Measurements from ENCODE around the gene AQP9.

The AQP9 gene

GRCh38 chr15:58221591-58222241, 83.5 kb downstream of the AQP9 start:
- no peaks in the 10 kb centered on the region for H3K9me3 ChIP-seq (ENCODE audit: control insufficient read depth, low read length)
- H3K27ac ChIP-seq (ENCODE audit: insufficient read depth, low read length, poor library complexity, severe bottlenecking) = no peak overlapping the region
- no peaks in the 10 kb centered on the region for H3K4me1 ChIP-seq (ENCODE audit: control insufficient read depth, insufficient read depth, low read length, poor library complexity, severe bottlenecking)
- no peak for DNase-seq
- H3K4me3 ChIP-seq (ENCODE audit: insufficient read depth, low read depth, low read length, poor library complexity, severe bottlenecking) = no peak overlapping the region
- no peaks in the 10 kb centered on the region for H3K27me3 ChIP-seq (replicated peaks; ENCODE audit: control insufficient read depth, insufficient read depth, low read length, poor library complexity, severe bottlenecking)
- H3K36me3 ChIP-seq (ENCODE audit: control insufficient read depth, insufficient read depth, low read length) = no peaks in the 10 kb centered on the region

- no peaks in the 10 kb centered on the region for H3K9me3 ChIP-seq (ENCODE audit: control insufficient read depth, low read length)
- no peaks in the 10 kb centered on the region for H3K27me3 ChIP-seq (replicated peaks; ENCODE audit: control insufficient read depth, insufficient read depth, low read length, poor library complexity, severe bottlenecking)
- H3K4me3 ChIP-seq (ENCODE audit: insufficient read depth, low read depth, low read length, poor library complexity, severe bottlenecking) = no peak overlapping the region
- H3K4me1 ChIP-seq (ENCODE audit: control insufficient read depth, insufficient read depth, low read length, poor library complexity, severe bottlenecking) = no peaks in the 10 kb centered on the region
- no peak overlapping the region for H3K27ac ChIP-seq (ENCODE audit: insufficient read depth, low read length, poor library complexity, severe bottlenecking)
- no peak for DNase-seq
- H3K36me3 ChIP-seq (ENCODE audit: control insufficient read depth, insufficient read depth, low read length) = no peaks in the 10 kb centered on the region
These were observed 84.5 kb downstream of the AQP9 start for GRCh38 chr15:58222679-58223078.

GRCh38 chr15:58223432-58223831, 85.3 kb downstream of the AQP9 start:
- H3K27me3 ChIP-seq (replicated peaks; ENCODE audit: control insufficient read depth, insufficient read depth, low read length, poor library complexity, severe bottlenecking) = no peaks in the 10 kb centered on the region
- H3K9me3 ChIP-seq (ENCODE audit: control insufficient read depth, low read length) = no peaks in the 10 kb centered on the region
- H3K4me3 ChIP-seq (ENCODE audit: insufficient read depth, low read depth, low read length, poor library complexity, severe bottlenecking) = no peak overlapping the region
- H3K36me3 ChIP-seq (ENCODE audit: control insufficient read depth, insufficient read depth, low read length) = no peaks in the 10 kb centered on the region
- H3K27ac ChIP-seq (ENCODE audit: insufficient read depth, low read length, poor library complexity, severe bottlenecking) = no peak overlapping the region
- no peaks in the 10 kb centered on the region for H3K4me1 ChIP-seq (ENCODE audit: control insufficient read depth, insufficient read depth, low read length, poor library complexity, severe bottlenecking)
- no peak for DNase-seq

- DNase-seq = no peak
- Histone ChIP-seq H3K9me3 (ENCODE audit: control insufficient read depth, low read length) (no peaks in the 10 kb centered on the region), H3K27ac (ENCODE audit: insufficient read depth, low read length, poor library complexity, severe bottlenecking) (no peak overlapping the region), H3K27me3 (replicated peaks; ENCODE audit: control insufficient read depth, insufficient read depth, low read length, poor library complexity, severe bottlenecking) (no peaks in the 10 kb centered on the region), H3K4me3 (ENCODE audit: insufficient read depth, low read depth, low read length, poor library complexity, severe bottlenecking) (no peak overlapping the region), H3K36me3 (ENCODE audit: control insufficient read depth, insufficient read depth, low read length) (no peaks in the 10 kb centered on the region), H3K4me1 (ENCODE audit: control insufficient read depth, insufficient read depth, low read length, poor library complexity, severe bottlenecking) (no peaks in the 10 kb centered on the region)
These were observed 85.9 kb downstream of the AQP9 start for GRCh38 chr15:58224068-58224467.

DNA sequence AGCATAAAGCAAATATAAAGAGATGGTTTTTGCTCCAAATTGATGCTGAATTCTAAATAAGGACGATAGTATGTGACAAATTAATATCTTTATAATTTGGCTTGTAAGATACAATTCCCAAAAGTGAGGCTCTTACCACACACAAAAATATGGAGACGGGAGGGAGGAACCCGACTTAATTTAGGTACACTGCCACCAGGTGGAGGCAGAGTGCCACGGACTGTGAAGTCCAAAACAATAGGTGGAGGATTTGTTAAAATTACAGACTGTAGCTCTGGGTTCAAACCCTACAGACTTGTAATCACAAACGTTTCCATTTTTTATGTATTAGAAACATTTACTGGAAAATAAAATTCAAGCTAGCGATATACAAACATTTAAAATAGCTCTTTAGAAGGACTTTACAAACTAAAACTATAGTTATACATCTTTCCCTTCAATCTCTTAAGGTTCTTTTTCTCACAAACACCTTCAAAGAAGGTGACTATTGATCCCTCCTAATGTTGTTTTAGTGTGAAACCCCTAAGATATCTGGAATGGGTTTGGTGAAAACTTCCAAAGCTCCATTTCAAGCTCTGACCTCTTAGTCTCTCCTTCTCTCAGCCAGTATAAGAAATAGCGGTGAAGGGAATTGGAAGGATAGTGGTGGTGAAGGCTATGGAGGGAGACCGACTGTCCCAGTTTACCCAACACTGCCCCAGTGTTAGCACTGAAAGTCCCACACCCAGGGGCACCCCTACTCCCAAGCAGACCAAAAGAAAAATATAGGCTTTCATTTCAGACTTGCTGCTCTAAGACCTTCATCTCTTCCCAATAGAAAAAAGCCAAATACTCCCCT, 89.7 kb downstream of the AQP9 start:
- no peaks in the 10 kb centered on the region for H3K36me3 ChIP-seq (ENCODE audit: control insufficient read depth, insufficient read depth, low read length)
- H3K27me3 ChIP-seq (replicated peaks; ENCODE audit: control insufficient read depth, insufficient read depth, low read length, poor library complexity, severe bottlenecking) = peaks cover 7% of the 10 kb centered on the region
- H3K27ac ChIP-seq (ENCODE audit: insufficient read depth, low read length, poor library complexity, severe bottlenecking) = no peak overlapping the region
- H3K4me1 ChIP-seq (ENCODE audit: control insufficient read depth, insufficient read depth, low read length, poor library complexity, severe bottlenecking) = no peaks in the 10 kb centered on the region
- DNase-seq = peak; percentile 21 to 48 (median 27)
- H3K9me3 ChIP-seq (ENCODE audit: control insufficient read depth, low read length) = no peaks in the 10 kb centered on the region
- H3K4me3 ChIP-seq (ENCODE audit: insufficient read depth, low read depth, low read length, poor library complexity, severe bottlenecking) = no peak overlapping the region

DNA sequence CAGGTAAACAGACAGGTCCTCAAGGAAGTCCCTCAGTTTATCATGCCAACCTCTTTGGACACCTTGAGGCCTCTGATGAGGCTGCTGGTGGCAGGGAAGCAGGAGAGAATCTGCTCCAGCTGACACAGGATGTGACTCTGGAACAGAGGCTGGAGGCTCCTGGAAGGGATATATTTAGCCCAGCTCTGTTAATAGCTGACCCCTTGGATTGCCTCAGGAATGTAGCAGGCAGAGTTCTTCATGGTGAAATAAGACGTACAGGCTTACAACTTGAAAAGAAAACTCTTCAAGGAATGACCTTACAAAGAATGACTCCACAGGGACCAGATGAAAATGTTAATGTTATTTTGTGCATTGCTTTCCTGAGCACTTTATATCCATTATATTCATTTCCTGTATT, 90.5 kb downstream of the AQP9 start:
- DNase-seq = no peak
- H3K27ac ChIP-seq (ENCODE audit: insufficient read depth, low read length, poor library complexity, severe bottlenecking) = no peak overlapping the region
- H3K9me3 ChIP-seq (ENCODE audit: control insufficient read depth, low read length) = no peaks in the 10 kb centered on the region
- no peaks in the 10 kb centered on the region for H3K36me3 ChIP-seq (ENCODE audit: control insufficient read depth, insufficient read depth, low read length)
- no peaks in the 10 kb centered on the region for H3K4me1 ChIP-seq (ENCODE audit: control insufficient read depth, insufficient read depth, low read length, poor library complexity, severe bottlenecking)
- H3K27me3 ChIP-seq (replicated peaks; ENCODE audit: control insufficient read depth, insufficient read depth, low read length, poor library complexity, severe bottlenecking) = peaks cover 7% of the 10 kb centered on the region
- H3K4me3 ChIP-seq (ENCODE audit: insufficient read depth, low read depth, low read length, poor library complexity, severe bottlenecking) = no peak overlapping the region

DNA sequence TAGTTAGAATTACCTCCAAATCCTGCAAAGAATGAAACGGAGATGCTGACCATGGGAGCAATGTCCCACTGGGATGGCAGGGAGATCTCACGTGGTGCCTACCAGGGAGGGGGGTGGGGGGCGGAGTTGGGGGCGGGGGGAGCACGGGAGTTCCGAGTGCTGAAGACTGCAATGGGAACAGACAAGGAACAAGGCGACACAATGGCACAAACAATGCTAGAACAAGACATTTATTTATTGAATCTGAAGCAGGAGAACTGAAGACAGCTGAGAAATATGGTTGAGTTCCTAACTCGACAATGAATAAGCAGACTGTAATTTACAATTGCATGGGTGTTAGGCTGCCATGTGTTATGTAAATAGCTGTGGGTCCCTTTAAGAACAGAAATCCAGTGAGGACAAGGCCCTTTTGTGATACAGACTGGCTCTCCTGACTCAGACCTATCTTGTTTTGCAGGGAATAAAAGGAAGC, 91.2 kb downstream of the AQP9 start:
- H3K4me1 ChIP-seq (ENCODE audit: control insufficient read depth, insufficient read depth, low read length, poor library complexity, severe bottlenecking) = no peaks in the 10 kb centered on the region
- no peaks in the 10 kb centered on the region for H3K9me3 ChIP-seq (ENCODE audit: control insufficient read depth, low read length)
- H3K27ac ChIP-seq (ENCODE audit: insufficient read depth, low read length, poor library complexity, severe bottlenecking) = no peak overlapping the region
- no peak for DNase-seq
- no peaks in the 10 kb centered on the region for H3K36me3 ChIP-seq (ENCODE audit: control insufficient read depth, insufficient read depth, low read length)
- peaks cover 7% of the 10 kb centered on the region for H3K27me3 ChIP-seq (replicated peaks; ENCODE audit: control insufficient read depth, insufficient read depth, low read length, poor library complexity, severe bottlenecking)
- no peak overlapping the region for H3K4me3 ChIP-seq (ENCODE audit: insufficient read depth, low read depth, low read length, poor library complexity, severe bottlenecking)

DNA sequence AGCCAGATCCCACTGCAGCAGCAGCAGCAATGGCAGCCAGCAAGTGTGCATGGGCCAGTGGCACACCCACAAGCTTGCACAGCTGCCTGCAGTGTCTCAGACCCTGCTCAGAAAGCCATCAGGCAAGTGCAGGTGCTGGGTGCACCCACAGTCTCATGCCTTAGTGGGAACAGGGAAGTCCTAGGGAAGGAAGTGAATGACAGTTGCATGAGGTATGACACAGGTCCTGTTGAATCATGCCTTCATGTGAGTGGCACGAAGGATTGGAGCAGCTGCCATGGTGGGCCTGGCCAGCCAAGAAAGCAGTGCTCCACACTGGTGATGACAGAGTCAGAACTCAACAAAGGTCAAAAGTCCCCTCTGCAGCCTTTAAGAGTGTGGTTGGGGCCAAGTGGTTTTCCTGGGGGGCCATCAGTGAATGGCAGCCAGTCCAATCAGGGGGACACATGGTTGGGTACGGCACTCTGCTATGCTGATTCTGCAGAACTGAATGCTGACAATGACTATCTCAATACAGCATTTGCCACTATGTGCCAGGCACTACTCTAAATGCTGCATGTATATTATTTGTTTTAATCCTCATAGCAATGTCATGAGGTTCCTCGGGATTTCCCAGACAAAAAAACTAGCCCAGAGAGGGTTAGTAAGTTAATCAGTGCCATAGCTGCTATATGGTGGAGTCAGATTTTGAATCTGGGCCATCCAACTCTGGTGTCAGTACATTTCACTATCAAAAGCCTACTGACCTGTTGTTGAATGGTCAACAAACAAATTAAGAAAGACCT, 94.3 kb downstream of the AQP9 start:
- H3K9me3 ChIP-seq (ENCODE audit: control insufficient read depth, low read length) = no peaks in the 10 kb centered on the region
- H3K27ac ChIP-seq (ENCODE audit: insufficient read depth, low read length, poor library complexity, severe bottlenecking) = no peak overlapping the region
- no peaks in the 10 kb centered on the region for H3K4me1 ChIP-seq (ENCODE audit: control insufficient read depth, insufficient read depth, low read length, poor library complexity, severe bottlenecking)
- no peaks in the 10 kb centered on the region for H3K36me3 ChIP-seq (ENCODE audit: control insufficient read depth, insufficient read depth, low read length)
- peaks cover 7% of the 10 kb centered on the region for H3K27me3 ChIP-seq (replicated peaks; ENCODE audit: control insufficient read depth, insufficient read depth, low read length, poor library complexity, severe bottlenecking)
- no peak for DNase-seq
- no peak overlapping the region for H3K4me3 ChIP-seq (ENCODE audit: insufficient read depth, low read depth, low read length, poor library complexity, severe bottlenecking)

DNA sequence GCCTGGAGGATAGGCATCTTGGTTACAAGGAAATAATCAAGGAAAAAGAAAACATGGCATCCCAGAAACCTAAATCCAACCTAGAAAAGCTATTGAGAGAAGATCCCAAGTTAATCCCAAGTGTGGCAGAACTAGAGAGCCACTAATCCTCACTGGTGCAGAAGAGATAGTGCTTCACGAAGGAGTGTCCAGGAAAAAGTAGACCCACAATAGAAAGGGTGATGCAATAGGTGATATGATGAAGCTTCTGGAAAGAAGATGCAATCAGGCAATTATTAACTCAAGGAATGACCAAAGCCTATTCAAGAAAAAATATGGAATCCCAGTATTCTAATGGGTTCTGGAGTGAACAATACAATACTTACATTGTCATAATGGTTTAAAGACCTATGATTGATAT, 95.2 kb downstream of the AQP9 start:
- Histone ChIP-seq H3K4me1 (ENCODE audit: control insufficient read depth, insufficient read depth, low read length, poor library complexity, severe bottlenecking) (no peaks in the 10 kb centered on the region), H3K27ac (ENCODE audit: insufficient read depth, low read length, poor library complexity, severe bottlenecking) (no peak overlapping the region), H3K27me3 (replicated peaks; ENCODE audit: control insufficient read depth, insufficient read depth, low read length, poor library complexity, severe bottlenecking) (peaks cover 7% of the 10 kb centered on the region), H3K36me3 (ENCODE audit: control insufficient read depth, insufficient read depth, low read length) (no peaks in the 10 kb centered on the region), H3K4me3 (ENCODE audit: insufficient read depth, low read depth, low read length, poor library complexity, severe bottlenecking) (no peak overlapping the region), H3K9me3 (ENCODE audit: control insufficient read depth, low read length) (no peaks in the 10 kb centered on the region)
- no peak for DNase-seq

All from effector memory CD4-positive, alpha-beta T cell (primary cell).